IMR-90 (cell line): ENCODE data around the gene CACNA1D. TPM values are rescaled to one million over a fixed set of nuclear protein-coding genes. Genes with fewer than 3 reads are reported as not detected.

Experiments used
- ATAC-seq: fragments of 200-7000 bp; cut with Tn5 transposase; 2 replicates; pipeline ENCODE4 v1.9.1; 2020; ENCODE audit warnings: low read depth, mild to moderate bottlenecking, moderate library complexity
- BruUV-seq: library from RNA; stranded (reverse); fragments of 400-500 nt; replicated peaks from 2 replicates; lab custom pipeline; 2021; lab: Mats Ljungman, UMichigan
- CTCF ChIA-PET: fragments of 300-600 bp; formaldehyde crosslinking; extraction: SDS; loops from one replicate; lab custom pipeline; 2021; ENCODE audit warnings: antibody characterized with exemption; lab: Yijun Ruan, JAX
- POLR2A ChIA-PET: fragments of 300-600 bp; sonication (Branson Sonifier 250); formaldehyde crosslinking; loops from one replicate; lab custom pipeline; 2022; ENCODE audit warnings: antibody characterized with exemption; ENCODE audit not compliant: unreplicated experiment; lab: Charles Lee
- DNase-seq: peaks from one replicate; pipeline ENCODE4 v3.0.0; 2013
- H2AFZ ChIP-seq: replicated peaks from 2 replicates; pipeline ENCODE3; 2013; ENCODE audit warnings: low read length, mild to moderate bottlenecking; ENCODE audit not compliant: poor library complexity
- H2AK5ac ChIP-seq: 2 replicates; pipeline ENCODE4 v1.6.1; 2013; ENCODE audit warnings: low read depth, low read length, inconsistent platforms
- H2AK9ac ChIP-seq: replicated peaks from 2 replicates; pipeline ENCODE3; 2013; ENCODE audit warnings: mild to moderate bottlenecking, low read depth, low read length, moderate library complexity; ENCODE audit not compliant: poor library complexity
- H2BK120ac ChIP-seq: 2 replicates; pipeline ENCODE4 v1.6.1; 2013; ENCODE audit warnings: low read depth, low read length, inconsistent platforms
- H2BK15ac ChIP-seq: 3 replicates; pipeline ENCODE4 v1.6.1; 2013; ENCODE audit warnings: low read depth, low read length, inconsistent platforms
- H2BK20ac ChIP-seq: 2 replicates; pipeline ENCODE4 v1.6.1; 2013; ENCODE audit warnings: low read depth, mild to moderate bottlenecking, inconsistent platforms, low read length, moderate library complexity
- H2BK5ac ChIP-seq: 2 replicates; pipeline ENCODE4 v1.6.1; 2013; ENCODE audit warnings: mild to moderate bottlenecking, low read depth, low read length, inconsistent platforms; ENCODE audit not compliant: poor library complexity, severe bottlenecking
- H3K14ac ChIP-seq: replicated peaks from 2 replicates; pipeline ENCODE4 v1.6.1; 2013; ENCODE audit warnings: low read depth, low read length, inconsistent platforms
- H3K18ac ChIP-seq: 2 replicates; pipeline ENCODE4 v1.6.1; 2013; ENCODE audit warnings: low read depth, low read length, control low read depth
- H3K23ac ChIP-seq: 2 replicates; pipeline ENCODE4 v1.6.1; 2013; ENCODE audit warnings: low read depth, low read length, inconsistent platforms
- H3K27ac ChIP-seq: 2 replicates; pipeline ENCODE4 v1.5.1; 2013; ENCODE audit warnings: mild to moderate bottlenecking, control low read depth, low read length; ENCODE audit not compliant: insufficient read depth
- H3K27me3 ChIP-seq: 2 replicates; pipeline ENCODE4 v1.6.1; 2013; ENCODE audit warnings: low read length; ENCODE audit not compliant: control insufficient read depth, insufficient read depth
- H3K36me3 ChIP-seq: 2 replicates; pipeline ENCODE4 v1.6.1; 2013; ENCODE audit warnings: low read length, mixed read lengths; ENCODE audit not compliant: control insufficient read depth, insufficient read depth
- H3K4ac ChIP-seq: 2 replicates; pipeline ENCODE4 v1.6.1; 2013; ENCODE audit warnings: low read depth, low read length, inconsistent platforms
- H3K4me1 ChIP-seq: 2 replicates; pipeline ENCODE4 v1.6.1; 2013; ENCODE audit warnings: low read length, mixed read lengths; ENCODE audit not compliant: control insufficient read depth, insufficient read depth
- H3K4me2 ChIP-seq: 2 replicates; pipeline ENCODE4 v1.6.1; 2013; ENCODE audit warnings: low read depth, mild to moderate bottlenecking, control low read depth, low read length, moderate library complexity
- H3K4me3 ChIP-seq: 2 replicates; pipeline ENCODE4 v1.5.1; 2013; ENCODE audit warnings: low read depth, mild to moderate bottlenecking, control low read depth, low read length, moderate library complexity; ENCODE audit not compliant: insufficient read depth
- H3K56ac ChIP-seq: 2 replicates; pipeline ENCODE4 v1.6.1; 2013; ENCODE audit warnings: low read length, inconsistent platforms; ENCODE audit not compliant: insufficient read depth; ENCODE audit errors: extremely low read depth
- H3K79me1 ChIP-seq, 2 experiments: 2 replicates each; pipeline ENCODE4 v1.6.1; 2013; ENCODE audit warnings: low read length in 2 of 2, inconsistent platforms in 1 of 2, low read depth in 1 of 2
- H3K9ac ChIP-seq: 2 replicates; pipeline ENCODE4 v1.6.1; 2013; ENCODE audit warnings: low read depth, low read length, control low read depth
- H3K9me1 ChIP-seq: 2 replicates; pipeline ENCODE4 v1.6.1; 2013; ENCODE audit warnings: low read length, inconsistent platforms; ENCODE audit not compliant: insufficient read depth
- H3K9me3 ChIP-seq: 2 replicates; pipeline ENCODE4 v1.6.1; 2013; ENCODE audit warnings: low read length; ENCODE audit not compliant: control insufficient read depth, insufficient read depth
- H4K20me1 ChIP-seq: 2 replicates; pipeline ENCODE4 v1.6.1; 2013; ENCODE audit warnings: low read length, inconsistent platforms; ENCODE audit not compliant: insufficient read depth
- H4K5ac ChIP-seq: 2 replicates; pipeline ENCODE4 v1.6.1; 2013; ENCODE audit warnings: mild to moderate bottlenecking, low read depth, low read length, control low read depth
- H4K8ac ChIP-seq, 2 experiments: 2 replicates each; pipeline ENCODE4 v1.6.1; 2013; ENCODE audit warnings: low read depth in 2 of 2, low read length in 2 of 2, control low read depth in 1 of 2, inconsistent platforms in 1 of 2
- H4K91ac ChIP-seq: 2 replicates; pipeline ENCODE4 v1.6.1; 2013; ENCODE audit warnings: low read depth, low read length, inconsistent platforms; ENCODE audit not compliant: insufficient read depth
- BHLHE40 ChIP-seq: fragments of 150-350 bp; IDR thresholded peaks from 2 replicates; pipeline ENCODE4 v1.6.1; 2016; ENCODE audit warnings: mild to moderate bottlenecking, low read depth, low read length
- CHD1 ChIP-seq: IDR thresholded peaks from 2 replicates; pipeline ENCODE4 v1.6.1; 2012; ENCODE audit warnings: low read depth, low read length, improper control_type of control experiment
- FOS ChIP-seq: fragments of 150-350 bp; IDR thresholded peaks from 2 replicates; pipeline ENCODE4 v1.6.1; 2016; ENCODE audit warnings: low read depth, low read length
- POLR2A ChIP-seq: IDR thresholded peaks from 2 replicates; pipeline ENCODE4 v1.6.1; 2012; ENCODE audit warnings: mild to moderate bottlenecking, low read depth, low read length
- RFX5 ChIP-seq: IDR thresholded peaks from 2 replicates; pipeline ENCODE4 v1.8.0; 2012; ENCODE audit warnings: low read depth, mild to moderate bottlenecking, low read length, moderate library complexity
- WGBS, 2 experiments: methylation state at CpG; one replicate each; pipeline versions ENCODE4 v1.1.5 to v1.1.7; 2013; ENCODE audit warnings: missing lambda C conversion rate in 2 of 2; ENCODE audit not compliant: insufficient read length in 1 of 2; ENCODE audit errors: extremely low coverage in 2 of 2; 5-methylcytosine and 5-hydroxymethylcytosine counted together
- dilution Hi-C: fragments of 300-500 bp; cut with HindIII; formaldehyde crosslinking; loops from one replicate; pipeline ENCODE4 v1.14.3; 2018; ENCODE audit warnings: low sequenced_read_pairs; ENCODE audit not compliant: unreplicated experiment
- in situ Hi-C: fragments of 300-500 bp; cut with MboI; formaldehyde crosslinking; loops from 3 replicates; pipeline ENCODE4 v1.14.3; 2019; ENCODE audit warnings: low sequenced_read_pairs, inconsistent platforms, mixed read lengths
- intact Hi-C: fragments of 100-400 bp; cut with micrococcal nuclease; formaldehyde crosslinking; loops from 2 replicates; pipeline ENCODE4 v1.10.0; 2022
- polyA plus RNA-seq, 3 experiments: library from polyadenylated mRNA; depleted of rRNA; stranded (reverse); fragments of >200 nt; gene quantifications; 2 replicates each; pipeline ENCODE4 v1.2.3, GENCODE V29; 2012; ENCODE audit warnings: low replicate concordance in 1 of 3
- total RNA-seq: library from RNA; depleted of rRNA; stranded (reverse); fragments of >200 nt; gene quantifications from 2 replicates; pipeline ENCODE4 v1.2.3, GENCODE V29; 2012

CACNA1D gene
- total and polyA plus RNA-seq, 2 of the 4 experiments (the other 2 are of a cell fraction) = 0.07 TPM; not detected in 1

DNA sequence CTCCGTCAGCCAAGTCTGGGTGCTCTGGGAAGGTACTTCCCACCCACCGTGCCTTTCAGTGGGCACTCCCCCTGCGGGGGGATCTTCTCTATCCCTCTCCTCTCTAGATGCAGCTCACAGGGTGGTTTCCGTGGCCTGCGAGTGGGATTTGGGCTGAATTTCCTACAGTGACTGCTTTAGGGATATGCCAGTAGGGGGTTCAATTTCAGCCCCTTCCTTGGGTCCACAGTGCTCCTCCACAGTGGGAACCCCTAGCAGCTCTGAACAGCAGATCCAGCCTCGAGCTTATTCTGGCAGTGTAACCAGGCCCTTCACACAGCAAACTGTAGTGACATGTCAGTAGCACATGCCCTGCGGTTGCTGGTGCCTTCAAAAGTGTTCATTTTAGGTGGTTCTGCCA lies 196.1 kb downstream of the CACNA1D start:
- Histone ChIP-seq H3K4me3 (no peak overlapping the region), H3K9me3 (no peaks in the 10 kb centered on the region), H3K36me3 (no peaks in the 10 kb centered on the region), H3K18ac (no peak overlapping the region), H3K14ac (no peak overlapping the region), H3K9me1 (no peaks in the 10 kb centered on the region), H2BK15ac (no peak overlapping the region), H2AK9ac (no peak overlapping the region), H2BK120ac (no peak overlapping the region), H2BK5ac (no peak overlapping the region), H2AK5ac (no peak overlapping the region), H3K4me1 (no peaks in the 10 kb centered on the region), H4K8ac (no peak overlapping the region), H2AFZ (no peak overlapping the region), H3K23ac (no peak overlapping the region), H3K4me2 (no peak overlapping the region), H4K5ac (no peak overlapping the region), H2BK20ac (no peak overlapping the region), H4K91ac (no peak overlapping the region), H3K9ac (no peak overlapping the region), H3K79me1 (no peaks in the 10 kb centered on the region), H4K20me1 (no peaks in the 10 kb centered on the region), H3K27ac (no peak overlapping the region), H3K27me3 (peaks cover 4% of the 10 kb centered on the region; the same call in 1 of the 2 replicates), H3K4ac (no peak overlapping the region), H3K56ac (no peak overlapping the region)
- ATAC-seq = no peak
- TF ChIP-seq BHLHE40 (no peak), FOS (no peak), CHD1 (no peak), POLR2A (no peak), RFX5 (no peak)
- no TSS peak for BruUV-seq
- in situ Hi-C loops = no loop called here
- ChIA-PET CTCF (no interaction called here), POLR2A (no interaction called here)
- dilution Hi-C loops = no loop called here
- intact Hi-C loops = no loop called here
- WGBS, 2 experiments = 0% methylated on average over 1 of the region's 7 CpGs; no CpG with 5 or more reads in 1 of the 2 experiments
- DNase-seq = no peak
